HepG2 (cell line): ENCODE measurements around the gene TIMM8B.

Experiments
- ATF3 ChIP-seq: sonication (generic); formaldehyde crosslinking; IDR thresholded peaks from 2 replicates; pipeline ENCODE4 v1.4.0; 2020; ENCODE audit warnings: missing genetic modification reagents
- CTCF ChIP-seq: sonication (generic); formaldehyde crosslinking; IDR thresholded peaks from 2 replicates; pipeline ENCODE4 v1.5.0; 2020; ENCODE audit warnings: mild to moderate bottlenecking, missing genetic modification reagents, moderate library complexity
- IRF1 ChIP-seq: sonication (generic); formaldehyde crosslinking; IDR thresholded peaks from 2 replicates; pipeline ENCODE4 v1.4.0; 2020; ENCODE audit warnings: low read depth, mild to moderate bottlenecking, missing genetic modification reagents
- IRF9 ChIP-seq: sonication (generic); formaldehyde crosslinking; IDR thresholded peaks from 2 replicates; pipeline ENCODE4 v1.8.0; 2022; ENCODE audit warnings: missing genetic modification reagents, mild to moderate bottlenecking, borderline replicate concordance
- MAZ ChIP-seq, 2 experiments: sonication (generic) in 1 of 2; formaldehyde crosslinking in 1 of 2; IDR thresholded peaks; 2 replicates each; pipeline versions ENCODE4 v1.5.0 to v1.6.1; 2012 to 2020; ENCODE audit warnings: low read depth in 2 of 2, mild to moderate bottlenecking in 2 of 2, borderline replicate concordance in 1 of 2, improper control_type of control experiment in 1 of 2, low read length in 1 of 2, missing genetic modification reagents in 1 of 2, moderate library complexity in 1 of 2
- MTA3 ChIP-seq: sonication (generic); formaldehyde crosslinking; IDR thresholded peaks from 2 replicates; pipeline ENCODE4 v1.4.0; 2020; ENCODE audit warnings: missing genetic modification reagents
- MYC ChIP-seq: sonication (generic); formaldehyde crosslinking; IDR thresholded peaks from 2 replicates; pipeline ENCODE4 v1.9.0; 2021; ENCODE audit warnings: missing genetic modification reagents, borderline replicate concordance
- PHF8 ChIP-seq: sonication (generic); formaldehyde crosslinking; IDR thresholded peaks from 2 replicates; pipeline ENCODE4 v1.5.0; 2020; ENCODE audit warnings: missing genetic modification reagents
- SMC3 ChIP-seq: IDR thresholded peaks from 2 replicates; pipeline ENCODE4 v1.6.1; 2011; ENCODE audit warnings: low read length, improper control_type of control experiment
- SRF ChIP-seq: IDR thresholded peaks from 2 replicates; pipeline ENCODE4 v1.6.1; 2011; ENCODE audit warnings: mild to moderate bottlenecking, low read depth, low read length, moderate library complexity
- ZNF619 ChIP-seq: sonication (generic); formaldehyde crosslinking; IDR thresholded peaks from 2 replicates; pipeline ENCODE4 v1.4.0; 2020; ENCODE audit warnings: mild to moderate bottlenecking, missing genetic modification reagents
- ZSCAN22 ChIP-seq: sonication (generic); formaldehyde crosslinking; IDR thresholded peaks from 2 replicates; pipeline ENCODE4 v1.4.0; 2020; ENCODE audit warnings: mild to moderate bottlenecking, missing genetic modification reagents
- TF ChIP-seq, protein P1 (sequence below): IDR thresholded peaks from 2 replicates; pipeline ENCODE4 v1.6.1; 2012; ENCODE audit warnings: low read length, improper control_type of control experiment
- TF ChIP-seq, protein P2 (sequence below): sonication (generic); formaldehyde crosslinking; IDR thresholded peaks from 2 replicates; pipeline ENCODE4 v1.4.0; 2020; ENCODE audit warnings: missing genetic modification reagents, borderline replicate concordance

- TF ChIP-seq MYC (CRISPR knock-in tag) (no peak), SRF (no peak), ZSCAN22 (CRISPR knock-in tag) (no peak), ZNF619 (CRISPR knock-in tag) (no peak), MAZ (IDR thresholded peaks at IDR 0.05; ENCODE audit: borderline replicate concordance, low read depth, low read length) (no peak), MAZ (CRISPR knock-in tag; IDR thresholded peaks at IDR 0.05; ENCODE audit: low read depth) (no peak), IRF1 (CRISPR knock-in tag) (no peak), ATF3 (no peak), CTCF (CRISPR knock-in tag) (no peak), SMC3 (no peak), MTA3 (no peak), PHF8 (CRISPR knock-in tag) (no peak), IRF9 (CRISPR knock-in tag) (no peak)
- TF ChIP-seq, protein P1, sequence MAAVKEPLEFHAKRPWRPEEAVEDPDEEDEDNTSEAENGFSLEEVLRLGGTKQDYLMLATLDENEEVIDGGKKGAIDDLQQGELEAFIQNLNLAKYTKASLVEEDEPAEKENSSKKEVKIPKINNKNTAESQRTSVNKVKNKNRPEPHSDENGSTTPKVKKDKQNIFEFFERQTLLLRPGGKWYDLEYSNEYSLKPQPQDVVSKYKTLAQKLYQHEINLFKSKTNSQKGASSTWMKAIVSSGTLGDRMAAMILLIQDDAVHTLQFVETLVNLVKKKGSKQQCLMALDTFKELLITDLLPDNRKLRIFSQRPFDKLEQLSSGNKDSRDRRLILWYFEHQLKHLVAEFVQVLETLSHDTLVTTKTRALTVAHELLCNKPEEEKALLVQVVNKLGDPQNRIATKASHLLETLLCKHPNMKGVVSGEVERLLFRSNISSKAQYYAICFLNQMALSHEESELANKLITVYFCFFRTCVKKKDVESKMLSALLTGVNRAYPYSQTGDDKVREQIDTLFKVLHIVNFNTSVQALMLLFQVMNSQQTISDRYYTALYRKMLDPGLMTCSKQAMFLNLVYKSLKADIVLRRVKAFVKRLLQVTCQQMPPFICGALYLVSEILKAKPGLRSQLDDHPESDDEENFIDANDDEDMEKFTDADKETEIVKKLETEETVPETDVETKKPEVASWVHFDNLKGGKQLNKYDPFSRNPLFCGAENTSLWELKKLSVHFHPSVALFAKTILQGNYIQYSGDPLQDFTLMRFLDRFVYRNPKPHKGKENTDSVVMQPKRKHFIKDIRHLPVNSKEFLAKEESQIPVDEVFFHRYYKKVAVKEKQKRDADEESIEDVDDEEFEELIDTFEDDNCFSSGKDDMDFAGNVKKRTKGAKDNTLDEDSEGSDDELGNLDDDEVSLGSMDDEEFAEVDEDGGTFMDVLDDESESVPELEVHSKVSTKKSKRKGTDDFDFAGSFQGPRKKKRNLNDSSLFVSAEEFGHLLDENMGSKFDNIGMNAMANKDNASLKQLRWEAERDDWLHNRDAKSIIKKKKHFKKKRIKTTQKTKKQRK, result no peak
- TF ChIP-seq, protein P2, sequence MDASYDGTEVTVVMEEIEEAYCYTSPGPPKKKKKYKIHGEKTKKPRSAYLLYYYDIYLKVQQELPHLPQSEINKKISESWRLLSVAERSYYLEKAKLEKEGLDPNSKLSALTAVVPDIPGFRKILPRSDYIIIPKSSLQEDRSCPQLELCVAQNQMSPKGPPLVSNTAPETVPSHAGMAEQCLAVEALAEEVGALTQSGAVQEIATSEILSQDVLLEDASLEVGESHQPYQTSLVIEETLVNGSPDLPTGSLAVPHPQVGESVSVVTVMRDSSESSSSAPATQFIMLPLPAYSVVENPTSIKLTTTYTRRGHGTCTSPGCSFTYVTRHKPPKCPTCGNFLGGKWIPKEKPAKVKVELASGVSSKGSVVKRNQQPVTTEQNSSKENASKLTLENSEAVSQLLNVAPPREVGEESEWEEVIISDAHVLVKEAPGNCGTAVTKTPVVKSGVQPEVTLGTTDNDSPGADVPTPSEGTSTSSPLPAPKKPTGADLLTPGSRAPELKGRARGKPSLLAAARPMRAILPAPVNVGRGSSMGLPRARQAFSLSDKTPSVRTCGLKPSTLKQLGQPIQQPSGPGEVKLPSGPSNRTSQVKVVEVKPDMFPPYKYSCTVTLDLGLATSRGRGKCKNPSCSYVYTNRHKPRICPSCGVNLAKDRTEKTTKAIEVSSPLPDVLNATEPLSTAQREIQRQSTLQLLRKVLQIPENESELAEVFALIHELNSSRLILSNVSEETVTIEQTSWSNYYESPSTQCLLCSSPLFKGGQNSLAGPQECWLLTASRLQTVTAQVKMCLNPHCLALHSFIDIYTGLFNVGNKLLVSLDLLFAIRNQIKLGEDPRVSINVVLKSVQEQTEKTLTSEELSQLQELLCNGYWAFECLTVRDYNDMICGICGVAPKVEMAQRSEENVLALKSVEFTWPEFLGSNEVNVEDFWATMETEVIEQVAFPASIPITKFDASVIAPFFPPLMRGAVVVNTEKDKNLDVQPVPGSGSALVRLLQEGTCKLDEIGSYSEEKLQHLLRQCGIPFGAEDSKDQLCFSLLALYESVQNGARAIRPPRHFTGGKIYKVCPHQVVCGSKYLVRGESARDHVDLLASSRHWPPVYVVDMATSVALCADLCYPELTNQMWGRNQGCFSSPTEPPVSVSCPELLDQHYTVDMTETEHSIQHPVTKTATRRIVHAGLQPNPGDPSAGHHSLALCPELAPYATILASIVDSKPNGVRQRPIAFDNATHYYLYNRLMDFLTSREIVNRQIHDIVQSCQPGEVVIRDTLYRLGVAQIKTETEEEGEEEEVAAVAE (CRISPR knock-in tag), result no peak
Observed at GRCh38 chr11:112087212-112087611, 656 bp upstream of the TIMM8B start.
